Osteoblast (primary cell): Measurements from ENCODE around the gene ZNF497. TPM values are rescaled to one million over a fixed set of nuclear protein-coding genes. Genes with fewer than 3 reads are reported as not detected.
"Not testable (repeated sequence)": the region's sequence is repeated elsewhere in the genome, so short reads cannot be mapped to it uniquely, and the experiment has no call there.

Experiments used
- DNase-seq: peaks from one replicate; pipeline ENCODE4 v3.0.0; 2011; ENCODE audit warnings: low spot score, mixed read lengths; ENCODE audit not compliant: insufficient read length; ENCODE audit errors: missing footprints
- H2AFZ ChIP-seq: 2 replicates; pipeline ENCODE4 v1.6.0; 2011; ENCODE audit warnings: mild to moderate bottlenecking, low read length
- H3K27ac ChIP-seq: 2 replicates; pipeline ENCODE4 v1.5.1; 2011; ENCODE audit warnings: mild to moderate bottlenecking, low read depth, low read length, moderate library complexity
- H3K27me3 ChIP-seq: 2 replicates; pipeline ENCODE4 v1.6.0; 2012; ENCODE audit warnings: mild to moderate bottlenecking, control low read depth, inconsistent platforms, low read length, moderate library complexity; ENCODE audit not compliant: insufficient read depth
- H3K36me3 ChIP-seq: 2 replicates; pipeline ENCODE4 v1.5.1; 2011; ENCODE audit warnings: mild to moderate bottlenecking, low read length, control low read depth, moderate library complexity; ENCODE audit not compliant: insufficient read depth
- H3K4me1 ChIP-seq: 2 replicates; pipeline ENCODE4 v1.5.1; 2011; ENCODE audit warnings: mild to moderate bottlenecking, low read length, control low read depth, moderate library complexity; ENCODE audit not compliant: insufficient read depth
- H3K4me2 ChIP-seq: 2 replicates; pipeline ENCODE4 v1.6.0; 2011; ENCODE audit warnings: mild to moderate bottlenecking, low read length; ENCODE audit not compliant: insufficient read depth
- H3K4me3 ChIP-seq: fragments of 200-600 bp; sonication (generic); 3 replicates; pipeline ENCODE4 v1.5.1; 2012; ENCODE audit warnings: mild to moderate bottlenecking, low read length, inconsistent platforms; ENCODE audit not compliant: insufficient read depth
- H3K79me2 ChIP-seq: 2 replicates; pipeline ENCODE4 v1.6.0; 2012; ENCODE audit warnings: mild to moderate bottlenecking, low read length, control low read depth, inconsistent platforms; ENCODE audit not compliant: insufficient read depth
- H3K9me3 ChIP-seq: 2 replicates; pipeline ENCODE4 v1.5.1; 2011; ENCODE audit warnings: low read depth, low read length, control low read depth
- H4K20me1 ChIP-seq: 2 replicates; pipeline ENCODE4 v1.6.0; 2012; ENCODE audit warnings: mild to moderate bottlenecking, low read length, control low read depth; ENCODE audit not compliant: insufficient read depth
- total RNA-seq: library from RNA; depleted of rRNA; stranded (reverse); fragments of >200 nt; gene quantifications from 2 replicates; pipeline ENCODE4 v1.2.3, GENCODE V29; 2012
- TF ChIP-seq, protein P1 (sequence below): IDR thresholded peaks from 2 replicates; pipeline ENCODE4 v1.5.1; 2011; ENCODE audit warnings: mild to moderate bottlenecking, low read depth, low read length, moderate library complexity; ENCODE audit errors: extremely low read depth

Gene ZNF497
- total RNA-seq, 1 donor, result 1.4 TPM

DNA sequence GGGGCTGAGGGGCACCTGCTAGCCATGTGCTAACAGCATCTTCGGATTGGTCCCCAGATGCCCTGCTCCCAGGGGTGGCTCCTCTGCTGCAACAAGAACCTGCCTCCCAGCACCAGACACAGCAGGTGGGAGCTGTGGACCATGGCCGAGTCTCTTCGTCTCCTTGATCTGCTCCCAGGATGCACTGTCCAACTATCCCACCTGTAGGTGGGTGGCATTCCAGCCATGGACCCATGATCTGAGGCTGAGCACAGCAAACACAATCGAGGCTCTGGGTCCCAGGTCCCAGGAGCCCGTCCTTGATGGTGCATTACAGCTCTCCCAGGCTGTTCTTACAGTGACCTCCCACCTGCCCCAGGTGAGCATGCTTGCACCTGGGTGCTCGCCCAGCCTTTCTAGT lies 16.7 kb upstream of the ZNF497 start:
- H3K4me3 ChIP-seq, result no peak overlapping the region
- no peaks in the 10 kb centered on the region for H4K20me1 ChIP-seq
- H3K79me2 ChIP-seq, result peaks cover 19% of the 10 kb centered on the region
- H2AFZ ChIP-seq, result no peak overlapping the region
- peaks cover 15% of the 10 kb centered on the region for H3K4me1 ChIP-seq
- TF ChIP-seq, protein P1, sequence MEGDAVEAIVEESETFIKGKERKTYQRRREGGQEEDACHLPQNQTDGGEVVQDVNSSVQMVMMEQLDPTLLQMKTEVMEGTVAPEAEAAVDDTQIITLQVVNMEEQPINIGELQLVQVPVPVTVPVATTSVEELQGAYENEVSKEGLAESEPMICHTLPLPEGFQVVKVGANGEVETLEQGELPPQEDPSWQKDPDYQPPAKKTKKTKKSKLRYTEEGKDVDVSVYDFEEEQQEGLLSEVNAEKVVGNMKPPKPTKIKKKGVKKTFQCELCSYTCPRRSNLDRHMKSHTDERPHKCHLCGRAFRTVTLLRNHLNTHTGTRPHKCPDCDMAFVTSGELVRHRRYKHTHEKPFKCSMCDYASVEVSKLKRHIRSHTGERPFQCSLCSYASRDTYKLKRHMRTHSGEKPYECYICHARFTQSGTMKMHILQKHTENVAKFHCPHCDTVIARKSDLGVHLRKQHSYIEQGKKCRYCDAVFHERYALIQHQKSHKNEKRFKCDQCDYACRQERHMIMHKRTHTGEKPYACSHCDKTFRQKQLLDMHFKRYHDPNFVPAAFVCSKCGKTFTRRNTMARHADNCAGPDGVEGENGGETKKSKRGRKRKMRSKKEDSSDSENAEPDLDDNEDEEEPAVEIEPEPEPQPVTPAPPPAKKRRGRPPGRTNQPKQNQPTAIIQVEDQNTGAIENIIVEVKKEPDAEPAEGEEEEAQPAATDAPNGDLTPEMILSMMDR, result no peak
- H3K9me3 ChIP-seq, result no peaks in the 10 kb centered on the region
- H3K27ac ChIP-seq, result no peak overlapping the region
- no peaks in the 10 kb centered on the region for H3K27me3 ChIP-seq
- H3K36me3 ChIP-seq, result no peaks in the 10 kb centered on the region
- DNase-seq, result peak; percentile 11
- peak overlapping the region; percentile 85 for H3K4me2 ChIP-seq

DNA sequence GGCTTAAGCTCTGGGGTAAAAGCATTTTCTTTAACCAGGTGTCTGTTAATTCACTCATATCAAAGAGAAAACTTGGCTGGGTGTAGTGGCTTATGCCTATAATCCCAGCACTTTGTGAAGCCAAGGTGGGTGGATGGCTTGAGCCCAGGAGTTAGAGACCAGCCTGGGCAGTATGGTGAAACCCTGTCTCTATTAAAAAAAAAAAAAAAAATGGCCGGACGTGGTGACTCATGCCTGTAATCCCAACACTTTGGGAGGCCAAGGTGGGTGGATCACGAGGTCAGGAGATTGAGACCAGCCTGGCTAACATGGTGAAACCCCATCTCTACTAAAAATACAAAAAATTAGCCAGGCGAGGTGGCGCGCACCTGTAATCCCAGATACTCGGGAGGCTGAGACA lies 14.2 kb upstream of the ZNF497 start:
- H4K20me1 ChIP-seq, H3K27me3 ChIP-seq, H3K4me1 ChIP-seq, H2AFZ ChIP-seq, H3K27ac ChIP-seq, H3K4me2 ChIP-seq, DNase-seq, H3K9me3 ChIP-seq, H3K4me3 ChIP-seq, H3K36me3 ChIP-seq: not testable (repeated sequence)
- peaks cover 13% of the 10 kb centered on the region for H3K79me2 ChIP-seq

DNA sequence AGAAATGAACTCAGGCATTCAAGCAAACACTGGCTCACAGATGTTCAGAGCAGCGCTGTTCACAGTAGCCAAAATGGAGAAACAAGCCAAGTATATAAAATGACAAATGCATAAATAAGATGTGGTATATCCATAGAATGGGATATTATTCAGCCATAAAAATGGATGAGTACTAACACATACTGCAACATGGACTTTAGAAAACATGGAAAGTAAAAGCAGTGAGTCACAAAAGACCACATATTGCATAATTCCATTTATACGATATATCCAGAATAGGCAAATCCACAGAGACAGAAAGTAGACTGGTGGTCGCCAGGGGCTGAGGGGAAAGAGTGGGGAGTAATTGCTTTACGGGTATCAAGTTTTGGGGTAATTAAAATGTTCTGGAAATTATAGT lies 11.6 kb upstream of the ZNF497 start:
- Histone ChIP-seq H3K4me1 (no peaks in the 10 kb centered on the region), H3K36me3 (no peaks in the 10 kb centered on the region), H4K20me1 (no peaks in the 10 kb centered on the region), H3K27ac (no peak overlapping the region), H3K9me3 (no peaks in the 10 kb centered on the region), H3K4me3 (no peak overlapping the region), H2AFZ (no peak overlapping the region), H3K4me2 (no peak overlapping the region), H3K27me3 (no peaks in the 10 kb centered on the region), H3K79me2 (peaks cover 4% of the 10 kb centered on the region)
- TF ChIP-seq, protein P1, result no peak
- peak; percentile 59 for DNase-seq

DNA sequence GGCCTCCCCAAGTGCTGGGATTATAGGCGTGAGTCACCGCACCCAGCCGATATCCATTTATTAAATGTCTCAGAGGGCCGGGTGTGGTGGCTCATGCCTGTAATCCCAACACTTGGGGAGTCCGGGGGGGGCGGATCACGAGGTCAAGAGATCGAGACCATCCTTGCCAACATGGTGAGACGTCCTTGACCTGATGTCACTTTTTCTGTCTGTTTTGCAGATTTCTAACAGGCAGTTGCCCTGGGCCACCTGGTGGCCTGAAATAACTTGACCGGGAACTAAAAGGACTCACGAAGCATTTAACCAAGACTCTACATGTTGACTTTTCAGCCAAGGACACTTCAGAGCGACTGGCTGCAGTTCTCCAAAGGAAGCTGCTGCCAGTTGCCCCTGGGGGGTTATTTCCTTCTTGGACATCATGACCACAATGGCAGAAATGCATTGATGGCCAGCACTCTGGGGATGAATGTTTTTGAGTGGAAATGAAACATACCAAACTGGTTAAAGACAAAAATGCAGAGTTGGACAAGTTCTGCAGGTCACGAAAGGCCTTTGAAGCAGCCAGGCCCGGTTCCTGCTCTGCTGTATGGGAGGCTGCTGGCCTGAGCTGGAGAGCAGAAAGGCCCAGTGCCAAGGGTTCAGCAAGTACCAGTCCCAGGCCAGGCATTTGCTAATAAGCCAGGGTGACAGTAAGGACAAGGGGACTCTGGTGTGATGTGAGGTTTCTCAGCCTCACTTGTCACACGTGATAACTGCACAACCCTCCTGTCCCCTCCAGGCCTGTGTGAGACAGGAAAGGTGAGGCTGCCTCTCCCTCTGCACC lies 10.0 kb upstream of the ZNF497 start:
- Histone ChIP-seq H3K4me2 (no peak overlapping the region), H3K9me3 (no peaks in the 10 kb centered on the region), H3K27ac (no peak overlapping the region), H2AFZ (no peak overlapping the region), H4K20me1 (no peaks in the 10 kb centered on the region), H3K4me1 (no peaks in the 10 kb centered on the region), H3K27me3 (no peaks in the 10 kb centered on the region), H3K36me3 (no peaks in the 10 kb centered on the region), H3K4me3 (no peak overlapping the region), H3K79me2 (no peaks in the 10 kb centered on the region)
- DNase-seq, result peak; percentile 66
- TF ChIP-seq, protein P1, result peak; percentile 27
